GM18867 (cell line): ENCODE results near the gene THRAP3.
"Not testable (repeated sequence)": the region's sequence is repeated elsewhere in the genome, so short reads cannot be mapped to it uniquely, and the experiment has no call there.

ENCODE experiments used
- ATAC-seq: cut with Tn5 transposase; IDR thresholded peaks from one replicate; pipeline ENCODE4 v1.9.1; 2021; ENCODE audit warnings: mild to moderate bottlenecking, moderate library complexity; ENCODE audit not compliant: unreplicated experiment

THRAP3 gene

GRCh38 chr1:36248250-36248894, 24.1 kb downstream of the THRAP3 start:
- ATAC-seq = no peak

GRCh38 chr1:36251794-36252481, 27.7 kb downstream of the THRAP3 start:
- ATAC-seq = no peak

GRCh38 chr1:36252482-36252824, 28.2 kb downstream of the THRAP3 start:
- not testable (repeated sequence) for ATAC-seq

GRCh38 chr1:36253161-36253862, 29.1 kb downstream of the THRAP3 start:
- no peak for ATAC-seq

- ATAC-seq = no peak
These were observed 32.5 kb downstream of the THRAP3 start for GRCh38 chr1:36256558-36257374.

- ATAC-seq = no peak
These were observed 33.1 kb downstream of the THRAP3 start for GRCh38 chr1:36257375-36257767.

- no peak for ATAC-seq
These were observed 34.7 kb downstream of the THRAP3 start for GRCh38 chr1:36258960-36259344.

GRCh38 chr1:36268981-36269380, 44.7 kb downstream of the THRAP3 start:
- ATAC-seq = no peak

GRCh38 chr1:36269408-36269838, 45.2 kb downstream of the THRAP3 start:
- no peak for ATAC-seq

GRCh38 chr1:36273024-36273423, 48.8 kb downstream of the THRAP3 start:
- no peak for ATAC-seq

- no peak for ATAC-seq
These were observed 50.0 kb downstream of the THRAP3 start for GRCh38 chr1:36274201-36274600.

- no peak for ATAC-seq
These were observed 52.4 kb downstream of the THRAP3 start for GRCh38 chr1:36276688-36277087.

GRCh38 chr1:36279110-36279788, 55.0 kb downstream of the THRAP3 start:
- ATAC-seq = no peak

- no peak for ATAC-seq
These were observed 55.6 kb downstream of the THRAP3 start for GRCh38 chr1:36279789-36280296.

- no peak for ATAC-seq
These were observed 59.8 kb downstream of the THRAP3 start for GRCh38 chr1:36284061-36284460.

GRCh38 chr1:36284517-36284916, 60.3 kb downstream of the THRAP3 start:
- ATAC-seq = no peak

- ATAC-seq = no peak
These were observed 61.3 kb downstream of the THRAP3 start for GRCh38 chr1:36285443-36286101.

GRCh38 chr1:36286802-36287201, 62.6 kb downstream of the THRAP3 start:
- no peak for ATAC-seq

- no peak for ATAC-seq
These were observed 63.4 kb downstream of the THRAP3 start for GRCh38 chr1:36287595-36287994.

GRCh38 chr1:36295390-36295789, 71.1 kb downstream of the THRAP3 start:
- no peak for ATAC-seq
